Stimulated activated CD4-positive, alpha-beta T cell treated with anti-CD3 and anti-CD28 coated beads, Interleukin-15, amount 100 ng/mL, for 1 hour (primary cell): Measurements from ENCODE around the gene ROBO1.

ENCODE experiments used
- DNase-seq, 2 donors: peaks; one replicate each; pipeline ENCODE4 v3.0.0-alpha.2; 2020; ENCODE audit warnings: low read depth in 1 of 2, low spot score in 1 of 2

Gene ROBO1

DNA sequence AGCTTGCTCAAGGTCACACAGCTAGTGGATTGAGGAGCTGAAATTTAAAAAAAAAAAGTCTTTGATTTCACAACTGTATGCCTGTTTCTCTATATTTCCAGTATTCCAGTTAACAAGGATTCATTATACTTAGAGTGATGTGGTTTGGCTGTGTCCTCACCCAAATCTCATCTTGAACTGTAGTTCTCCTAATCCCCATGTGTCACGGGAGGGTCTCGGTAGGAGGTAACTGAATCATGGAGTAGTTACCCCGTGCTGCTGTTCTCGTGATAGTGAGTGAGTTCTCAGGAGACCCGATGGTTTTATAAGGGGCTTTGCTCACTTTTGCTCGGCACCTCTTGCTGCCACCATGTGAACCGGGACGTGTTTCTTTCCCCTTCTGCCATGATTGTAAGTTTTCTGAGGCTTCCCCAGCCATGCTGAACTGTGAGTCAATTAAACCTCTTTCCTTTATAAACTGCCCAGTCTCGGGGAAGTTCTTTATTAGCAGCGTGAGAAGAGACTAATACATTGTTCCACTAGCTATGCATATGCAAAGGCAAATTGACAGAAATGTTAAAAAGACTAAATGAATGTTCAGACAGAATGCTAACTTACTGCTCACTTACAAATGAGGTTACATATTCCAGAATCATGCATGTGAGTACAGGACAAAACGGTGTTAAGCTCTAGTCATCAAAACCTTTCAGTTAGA lies 1101.9 kb downstream of the ROBO1 start:
- DNase-seq: no peak

DNA sequence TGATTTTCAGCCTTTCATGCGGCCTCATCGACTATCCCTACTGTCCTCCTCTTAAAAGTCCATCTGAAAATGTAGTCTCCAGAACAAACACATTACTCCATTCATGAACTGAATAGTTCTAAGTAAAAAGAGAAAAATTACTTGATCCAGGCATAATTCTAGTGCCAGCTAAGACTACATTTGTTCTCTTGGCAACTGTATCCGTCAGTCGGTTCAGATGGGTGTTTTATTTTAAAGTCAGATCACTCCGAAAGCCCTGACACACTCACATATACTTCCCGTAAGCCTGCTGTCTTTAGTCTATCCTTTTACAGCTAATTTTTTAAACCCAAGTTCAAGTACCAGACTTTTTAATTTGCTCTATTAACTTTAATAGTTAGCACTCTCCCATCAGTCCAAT lies 1102.7 kb downstream of the ROBO1 start:
- no peak for DNase-seq

DNA sequence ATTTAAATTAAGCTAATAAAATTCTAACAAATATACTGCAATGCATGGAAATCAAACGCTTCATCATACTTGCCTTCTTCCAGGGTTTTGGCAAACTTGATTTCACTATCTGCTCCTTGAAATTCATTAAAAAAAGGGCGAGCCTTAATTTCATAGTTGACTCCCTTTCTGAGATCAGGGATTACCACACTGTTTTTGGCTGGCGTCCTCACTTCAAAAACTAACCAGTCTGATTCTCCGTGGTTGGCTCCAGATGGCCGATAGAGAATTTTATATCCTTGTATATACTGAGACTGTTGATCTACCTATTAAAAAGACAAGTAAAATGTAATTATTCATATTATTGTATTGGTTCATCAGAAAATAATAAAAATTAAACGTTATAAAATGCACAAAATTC lies 1106.8 kb downstream of the ROBO1 start:
- DNase-seq: no peak

DNA sequence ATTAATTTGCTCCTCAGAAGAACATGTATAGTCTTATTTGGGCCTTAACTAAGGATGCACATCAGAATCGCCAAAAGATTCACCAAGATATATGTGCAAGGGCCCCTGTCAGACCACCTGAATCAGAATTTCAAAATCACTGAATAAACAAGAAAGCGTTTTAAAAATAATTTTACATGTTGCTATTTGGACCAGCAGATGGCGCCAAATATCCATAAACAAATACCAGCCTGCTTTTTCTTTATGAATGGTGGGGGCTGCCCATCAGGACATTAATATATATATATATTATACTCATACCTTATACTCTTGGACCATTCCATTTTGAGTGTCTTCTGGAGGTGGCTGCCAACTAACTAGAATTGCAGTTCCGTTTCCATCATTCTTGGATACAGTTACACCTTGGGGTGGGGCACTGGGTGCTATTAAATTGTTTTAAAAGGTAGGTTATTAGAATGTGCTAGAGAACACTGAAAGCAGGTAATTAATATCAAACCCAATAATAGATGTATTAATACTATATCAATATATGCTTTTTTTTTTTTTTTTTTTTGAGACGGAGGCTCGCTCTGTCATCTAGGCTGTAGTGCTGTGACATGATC lies 1108.3 kb downstream of the ROBO1 start:
- DNase-seq: no peak

DNA sequence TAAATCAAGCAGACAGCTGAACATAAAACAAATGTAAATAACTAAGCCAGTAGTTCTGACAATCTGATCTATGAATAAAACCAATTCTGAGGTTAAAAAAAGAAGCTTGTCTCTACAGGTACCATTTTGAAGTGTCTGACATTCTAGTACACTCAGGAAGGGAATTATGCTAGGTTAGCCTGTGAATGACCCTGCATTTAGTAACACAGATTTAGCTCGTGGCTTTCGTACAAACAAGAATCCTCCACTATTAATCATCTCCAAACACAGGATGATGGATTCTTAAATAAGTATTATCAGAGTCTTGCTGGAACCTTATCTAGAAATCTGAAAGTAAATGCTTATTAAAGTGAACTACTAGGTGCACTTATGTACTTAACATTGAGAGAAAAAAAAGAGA lies 1120.1 kb downstream of the ROBO1 start:
- no peak for DNase-seq

DNA sequence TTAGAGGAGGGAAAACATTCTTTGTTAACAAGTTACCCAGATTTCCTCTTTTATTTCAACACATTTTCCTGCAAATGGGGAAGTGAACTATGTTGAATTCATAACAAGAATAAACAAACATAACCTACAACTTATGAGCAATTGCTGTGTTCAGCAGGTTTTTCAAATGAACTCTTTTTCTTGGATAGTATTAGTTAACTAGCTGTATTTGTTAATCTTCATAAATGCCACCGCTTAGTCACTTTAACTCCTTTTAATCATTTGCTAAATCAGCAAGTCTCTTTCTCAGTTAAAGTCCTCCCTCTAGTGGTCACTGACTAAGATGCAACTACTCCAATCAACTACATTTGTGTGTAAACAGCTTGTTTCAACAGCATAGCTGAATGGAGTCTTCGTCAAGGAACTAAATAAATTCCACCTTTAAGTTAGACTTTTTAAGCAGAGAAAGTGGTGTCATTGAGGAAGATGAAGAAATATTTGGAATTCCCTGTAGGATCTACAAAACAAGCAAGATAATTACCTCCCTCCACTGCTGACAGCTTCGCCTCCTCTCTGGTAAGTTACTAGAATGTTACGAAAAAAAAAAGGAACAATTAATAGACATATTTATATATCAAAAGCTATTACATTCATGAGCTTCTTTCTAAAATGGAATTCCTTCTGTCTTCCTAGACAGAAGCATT lies 1122.0 kb downstream of the ROBO1 start:
- no peak for DNase-seq

DNA sequence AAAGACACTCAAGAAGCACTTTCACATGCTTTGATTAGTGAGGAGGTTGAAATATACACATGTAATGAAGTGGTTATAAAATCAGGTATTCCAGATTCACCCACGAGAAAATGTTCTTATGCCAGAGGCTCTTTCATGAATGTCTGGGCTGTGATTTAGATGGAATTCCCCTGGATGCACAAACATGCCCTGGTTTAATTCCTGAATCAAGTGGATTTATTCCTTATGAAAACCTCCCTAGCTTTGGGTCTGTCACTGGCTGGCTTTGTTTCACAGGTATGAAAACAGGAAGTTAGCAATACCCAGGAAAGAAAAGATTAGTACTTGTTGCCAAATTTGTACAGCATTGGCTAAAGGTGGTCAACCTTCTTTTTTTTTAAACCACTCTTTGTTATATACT lies 1123.0 kb downstream of the ROBO1 start:
- no peak for DNase-seq

DNA sequence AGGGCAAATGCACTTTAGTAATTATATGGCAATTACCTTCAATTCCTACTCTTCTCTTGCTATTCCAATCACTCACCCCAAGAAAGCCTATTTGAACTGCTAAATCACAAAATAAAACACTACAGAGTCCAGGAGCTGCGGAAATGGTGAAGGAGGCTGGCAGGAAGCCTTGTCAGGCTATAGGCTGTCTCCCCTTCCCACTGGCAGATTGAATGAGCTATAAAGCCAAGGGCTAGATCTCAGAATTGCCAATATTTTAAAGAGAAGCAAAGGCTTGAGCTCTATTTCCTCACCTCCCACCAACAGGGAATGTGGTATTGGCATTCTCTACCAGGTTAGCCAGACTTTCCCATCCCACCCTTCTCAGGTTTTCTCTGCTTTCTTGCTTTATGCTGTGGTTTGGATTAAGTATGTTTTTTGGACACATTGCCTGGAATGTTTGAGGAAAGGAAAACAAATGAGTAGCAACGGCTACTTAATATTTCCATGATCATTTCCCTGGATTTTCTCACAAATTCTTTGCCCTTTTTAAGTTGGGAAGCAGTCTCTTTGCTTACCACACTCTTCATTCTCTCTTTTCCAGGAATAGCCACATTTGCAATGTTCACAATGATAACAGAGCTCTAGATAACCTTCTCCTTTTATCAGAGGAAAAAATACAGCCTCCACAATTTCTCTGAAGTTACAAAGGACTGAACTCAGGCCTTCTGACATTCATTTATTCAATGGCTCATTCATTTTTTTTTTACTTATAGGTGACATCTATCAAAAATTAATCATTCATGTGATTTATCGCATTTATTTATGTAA lies 1125.4 kb downstream of the ROBO1 start:
- no peak for DNase-seq

DNA sequence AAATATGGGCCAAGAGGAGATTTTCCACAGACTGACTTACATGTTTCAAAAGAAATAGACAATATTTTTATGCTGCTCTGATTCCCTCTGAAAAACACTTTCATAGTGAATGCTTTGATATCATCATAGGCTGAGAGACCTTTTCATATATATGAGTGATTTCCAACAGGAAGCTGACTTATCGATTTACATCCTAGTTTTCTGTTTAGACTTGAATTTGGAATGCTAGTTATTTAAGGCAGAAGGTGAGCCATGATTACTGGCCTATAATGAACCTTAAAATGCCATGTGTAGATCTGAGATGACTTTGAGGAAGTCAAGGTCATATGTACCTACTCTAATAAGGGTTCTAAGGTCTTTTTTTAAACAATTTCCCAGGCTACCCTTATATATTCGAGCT lies 1126.1 kb downstream of the ROBO1 start:
- DNase-seq: no peak

DNA sequence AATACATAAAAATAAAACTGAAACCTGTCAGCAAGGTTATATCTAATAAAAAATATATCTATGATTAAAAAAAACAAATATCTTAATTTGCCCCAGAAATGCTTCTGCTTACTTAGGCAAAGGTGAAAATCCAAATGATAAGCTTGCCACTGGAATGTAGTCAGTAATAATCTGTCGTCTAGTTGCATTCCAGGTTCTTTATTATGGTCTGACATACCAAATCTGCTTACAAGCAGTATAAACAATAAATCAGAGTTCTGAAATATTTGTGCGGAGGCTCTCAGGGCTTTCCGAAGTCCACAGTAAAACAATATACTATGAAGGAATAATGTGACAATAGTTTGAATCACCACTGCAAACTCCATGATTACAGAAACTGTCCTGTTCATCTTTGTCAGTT lies 1133.5 kb downstream of the ROBO1 start:
- DNase-seq: no peak

DNA sequence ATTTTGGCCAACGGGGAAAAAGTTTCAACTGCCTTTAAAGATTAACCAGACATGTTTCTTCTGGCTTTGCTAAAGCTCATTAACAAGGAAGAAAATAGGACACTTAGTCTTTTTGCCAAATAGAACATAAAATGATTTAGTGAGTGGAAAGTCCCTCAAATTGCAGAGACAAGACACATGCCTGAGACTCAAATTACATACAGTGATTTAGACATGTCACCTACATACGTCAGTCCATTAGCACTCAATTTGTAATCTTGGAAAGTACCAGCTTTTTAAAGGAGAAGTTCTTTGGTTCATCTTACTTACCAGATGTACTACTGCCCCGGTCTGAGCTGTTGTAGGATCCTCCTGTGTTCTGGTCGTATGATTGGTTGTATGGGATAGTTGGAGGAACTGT lies 1134.2 kb downstream of the ROBO1 start:
- no peak for DNase-seq

DNA sequence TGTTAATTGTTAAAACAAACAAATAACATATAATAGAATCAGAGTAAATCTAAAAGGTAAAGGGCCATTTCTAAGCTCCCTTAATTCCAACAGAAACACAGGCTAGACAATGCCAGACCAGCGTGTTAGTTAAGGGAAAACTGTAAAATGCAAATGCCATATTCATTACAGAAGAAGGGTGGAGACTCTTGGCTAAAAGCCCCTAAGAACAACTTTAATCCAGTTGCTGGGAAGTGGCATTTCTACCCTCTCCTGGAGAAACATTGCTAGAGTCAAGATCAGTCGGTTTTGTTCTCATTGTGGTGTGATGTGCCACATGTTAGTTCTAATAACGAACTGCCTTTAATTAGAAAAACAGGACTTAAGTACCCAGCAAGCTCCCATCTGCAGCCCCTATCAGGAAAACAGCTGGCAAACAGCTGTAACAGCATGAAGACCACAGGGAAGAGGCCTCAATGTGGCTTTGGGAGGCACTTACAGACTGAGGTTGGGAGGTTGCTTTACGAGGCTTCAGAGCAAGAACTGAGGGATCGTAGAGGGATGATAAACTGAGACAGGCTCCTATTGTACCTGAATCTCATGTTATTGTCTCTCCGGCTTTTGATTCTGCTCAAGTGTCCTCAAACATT lies 1134.8 kb downstream of the ROBO1 start:
- DNase-seq: no peak

DNA sequence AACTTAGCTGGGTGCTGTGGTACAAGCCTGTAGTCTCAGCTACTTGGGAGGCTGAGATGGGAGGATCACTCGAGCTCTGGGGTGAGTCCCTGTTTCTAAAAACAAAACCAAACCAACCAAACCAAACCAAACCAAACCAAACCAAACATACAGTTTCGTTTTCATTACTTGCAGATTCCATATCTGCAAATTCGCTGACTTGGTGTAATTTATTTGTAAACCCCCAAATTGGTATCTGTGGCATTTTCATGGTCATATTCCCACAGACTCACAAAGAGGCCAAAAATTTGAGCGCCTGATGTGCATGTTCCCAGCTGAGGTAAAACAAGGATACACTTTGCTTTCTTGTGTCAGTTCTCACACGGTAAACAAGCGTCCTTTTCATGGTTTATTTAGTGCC lies 1138.3 kb downstream of the ROBO1 start:
- no peak for DNase-seq

DNA sequence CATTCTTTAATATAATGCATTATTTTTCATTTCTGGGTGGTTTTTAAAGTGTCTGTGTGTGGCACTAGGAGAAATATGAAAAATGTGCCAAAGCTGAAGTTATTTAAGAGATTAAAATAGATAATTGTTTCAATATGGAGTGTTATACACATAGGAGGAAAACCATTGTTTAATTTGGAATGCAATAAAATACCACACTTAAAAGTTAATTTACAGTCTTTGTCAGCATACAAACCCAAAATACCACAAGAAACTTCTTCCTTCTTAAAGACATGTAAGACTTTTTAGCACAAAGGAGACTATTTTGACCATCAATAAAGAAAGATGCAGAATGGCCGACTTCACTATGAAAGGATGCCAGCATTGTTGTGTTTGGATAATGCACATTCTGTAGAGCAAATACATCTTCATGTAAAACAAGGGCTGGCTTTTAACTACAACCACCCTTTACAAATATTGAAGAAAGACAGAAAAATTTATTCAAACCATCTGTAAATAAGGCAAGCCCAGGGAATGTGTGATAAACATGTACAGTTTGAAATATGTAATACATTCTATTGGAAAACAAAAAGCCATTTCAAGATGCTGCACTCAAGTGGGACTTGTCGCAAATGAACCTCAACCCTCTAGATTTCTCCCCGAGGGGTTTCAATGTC lies 1146.6 kb downstream of the ROBO1 start:
- DNase-seq: no peak

DNA sequence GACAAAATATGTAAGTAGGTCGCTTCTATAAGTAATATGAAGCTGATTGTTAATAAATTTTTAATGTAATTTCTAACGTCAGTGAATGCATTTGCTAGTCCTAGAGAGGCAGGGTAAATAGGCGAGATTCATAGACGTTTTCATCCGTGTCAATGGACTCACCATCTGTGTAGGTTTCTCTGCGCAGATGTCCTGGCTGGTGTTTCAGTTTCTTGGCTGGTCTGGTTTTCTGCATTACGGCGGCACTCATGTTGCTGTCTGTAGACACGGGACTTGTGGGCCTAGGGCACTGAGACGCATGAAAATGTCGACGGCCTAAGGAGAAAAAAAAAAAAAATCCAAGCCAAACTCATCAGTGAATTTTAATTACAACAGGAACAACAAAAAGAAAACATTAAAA lies 1153.3 kb downstream of the ROBO1 start:
- no peak for DNase-seq

DNA sequence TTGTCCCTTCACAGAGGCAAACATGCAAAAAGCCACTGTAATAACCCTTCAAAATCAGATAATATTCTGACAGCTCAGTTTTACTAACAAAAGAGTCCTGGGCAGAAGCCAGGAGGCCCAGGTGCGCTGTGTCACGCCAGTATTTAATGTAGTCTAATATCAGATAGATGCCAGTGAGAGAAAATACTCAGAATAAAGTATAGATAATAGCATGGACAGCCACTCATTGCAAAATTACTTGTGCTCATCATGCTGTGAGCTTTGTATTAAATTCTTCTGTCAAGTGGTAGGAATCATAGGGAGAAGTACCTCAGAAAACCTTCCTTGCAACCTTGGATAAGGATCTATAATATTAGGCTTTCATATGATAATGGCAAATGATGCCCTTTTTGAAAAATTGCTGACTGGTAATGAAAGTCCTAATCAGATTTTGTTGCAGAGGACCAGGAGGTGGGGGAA lies 1154.3 kb downstream of the ROBO1 start:
- no peak for DNase-seq

DNA sequence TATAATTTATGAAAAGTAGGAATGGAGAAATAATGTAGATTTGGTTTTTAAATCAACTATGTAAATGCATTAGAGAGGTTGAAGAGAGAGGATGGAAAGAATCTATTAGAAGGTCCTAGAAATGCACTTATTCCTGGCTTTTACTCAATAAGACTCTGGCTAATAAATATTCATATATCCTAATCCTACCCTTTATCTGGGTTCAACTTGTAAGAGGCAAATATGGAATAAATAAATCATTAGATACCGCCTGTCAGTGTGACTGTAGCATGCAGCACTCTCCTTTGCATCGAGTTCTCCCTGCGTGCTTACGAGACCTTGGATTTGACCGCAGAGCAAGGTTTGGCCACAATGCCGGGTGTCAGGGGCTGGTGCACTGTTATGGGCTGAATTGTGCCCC lies 1156.5 kb downstream of the ROBO1 start:
- no peak for DNase-seq

DNA sequence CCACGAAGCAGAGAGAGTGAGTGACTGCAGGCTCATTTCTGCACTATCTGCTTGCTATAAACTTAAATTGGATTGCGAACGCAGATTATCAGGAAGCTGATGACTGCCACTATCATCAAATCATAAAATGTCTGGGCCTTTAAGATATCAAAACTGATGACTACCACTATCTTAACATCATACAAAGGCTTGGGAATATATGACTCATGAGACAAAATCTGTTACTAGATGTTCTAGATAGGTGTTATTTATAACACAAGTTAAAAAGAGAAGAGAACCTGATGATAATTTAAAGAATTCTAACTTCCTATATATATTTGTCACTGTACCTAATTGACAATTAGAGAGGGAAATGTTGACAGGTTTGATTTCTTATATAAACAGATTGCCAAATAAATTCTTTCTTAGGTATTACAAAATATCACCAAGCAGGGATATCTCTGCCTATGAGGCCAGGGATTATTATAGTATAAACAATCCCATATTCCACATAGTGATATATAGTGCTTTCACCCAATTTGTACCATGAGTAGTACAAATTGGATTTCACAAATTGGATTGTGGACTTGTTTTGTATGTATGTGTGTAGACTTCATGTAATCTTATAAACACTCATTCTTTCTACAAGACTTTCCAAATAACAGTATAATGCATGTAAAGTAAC lies 1157.2 kb downstream of the ROBO1 start:
- DNase-seq: no peak

DNA sequence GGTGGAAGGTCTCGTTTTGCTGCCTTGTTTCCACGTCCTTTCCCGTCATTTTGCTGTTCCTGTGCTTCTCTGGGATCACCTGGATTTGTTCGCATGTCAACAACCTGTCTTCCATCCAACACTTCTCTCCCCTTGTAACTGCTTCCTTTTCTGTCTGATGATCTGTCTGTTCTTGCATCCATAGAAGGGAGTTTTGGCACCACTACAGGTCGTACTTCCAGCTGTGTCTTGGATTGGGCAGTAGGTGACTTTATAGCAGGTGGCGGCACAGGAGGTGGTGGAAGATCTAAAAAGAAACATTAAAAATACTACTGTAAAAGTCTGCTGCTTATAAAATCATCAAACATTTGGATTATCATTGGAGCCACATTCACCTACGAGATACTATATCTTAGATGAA lies 1161.0 kb downstream of the ROBO1 start:
- no peak for DNase-seq

DNA sequence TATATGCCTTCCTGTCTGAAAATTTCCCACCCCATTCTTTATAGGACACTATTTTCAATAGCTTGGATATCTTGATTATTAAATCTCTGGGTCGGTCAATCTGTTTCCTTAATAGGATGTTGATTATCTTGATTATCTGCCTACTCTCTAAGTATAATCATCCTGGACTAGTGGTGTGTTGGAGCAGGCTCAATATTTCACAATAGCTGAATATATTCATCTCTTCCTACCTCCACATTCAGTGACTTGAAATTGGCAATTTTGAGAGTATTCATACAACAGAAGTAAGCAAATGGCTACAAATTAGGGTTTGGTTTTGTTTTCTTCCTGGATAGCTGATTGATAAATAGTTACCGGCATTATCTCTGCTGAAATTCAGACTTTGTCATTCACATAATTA lies 1162.6 kb downstream of the ROBO1 start:
- no peak for DNase-seq
